Stimulated activated naive B cell treated with anti-CD40 and anti-IgM and Interleukin-4, amounts not matched to agents 10 μg/mL and 1 μg/mL and 100 μg/mL, for 72 hours (primary cell): ENCODE data around the gene ASB13.
A peak's percentile ranks its signal among the peaks of the same experiment; 100 is the strongest.

Source experiments
- ATAC-seq, 2 donors: fragments of 150-1000 bp; cut with Tn5 transposase; replicated peaks; 2 replicates each; pipeline ENCODE4 v1.10.0; 2021; ENCODE audit warnings: moderate library complexity in 1 of 2
- DNase-seq: peaks from one replicate; pipeline ENCODE4 v3.0.0; 2021
- H3K27ac Mint-ChIP-seq: one replicate; pipeline ENCODE4 v1.8.0; 2022; ENCODE audit warnings: mild to moderate bottlenecking, mixed read lengths
- H3K27me3 Mint-ChIP-seq, 2 donors: one replicate each; pipeline ENCODE4 v1.8.0; 2022; ENCODE audit warnings: mixed read lengths in 2 of 2
- H3K36me3 Mint-ChIP-seq, 2 donors: one replicate each; pipeline ENCODE4 v1.8.0; 2022; ENCODE audit warnings: mixed read lengths in 2 of 2, mild to moderate bottlenecking in 1 of 2
- H3K4me1 Mint-ChIP-seq, 2 donors: one replicate each; pipeline ENCODE4 v1.8.0; 2022; ENCODE audit warnings: mixed read lengths in 2 of 2, mild to moderate bottlenecking in 1 of 2
- H3K4me3 Mint-ChIP-seq, 2 donors: one replicate each; pipeline ENCODE4 v1.8.0; 2022; ENCODE audit warnings: mild to moderate bottlenecking in 2 of 2, mixed read lengths in 2 of 2, moderate library complexity in 1 of 2
- H3K9me3 Mint-ChIP-seq, 2 donors: one replicate each; pipeline ENCODE4 v1.8.0; 2022; ENCODE audit warnings: mixed read lengths in 2 of 2, mild to moderate bottlenecking in 1 of 2

Gene ASB13

DNA sequence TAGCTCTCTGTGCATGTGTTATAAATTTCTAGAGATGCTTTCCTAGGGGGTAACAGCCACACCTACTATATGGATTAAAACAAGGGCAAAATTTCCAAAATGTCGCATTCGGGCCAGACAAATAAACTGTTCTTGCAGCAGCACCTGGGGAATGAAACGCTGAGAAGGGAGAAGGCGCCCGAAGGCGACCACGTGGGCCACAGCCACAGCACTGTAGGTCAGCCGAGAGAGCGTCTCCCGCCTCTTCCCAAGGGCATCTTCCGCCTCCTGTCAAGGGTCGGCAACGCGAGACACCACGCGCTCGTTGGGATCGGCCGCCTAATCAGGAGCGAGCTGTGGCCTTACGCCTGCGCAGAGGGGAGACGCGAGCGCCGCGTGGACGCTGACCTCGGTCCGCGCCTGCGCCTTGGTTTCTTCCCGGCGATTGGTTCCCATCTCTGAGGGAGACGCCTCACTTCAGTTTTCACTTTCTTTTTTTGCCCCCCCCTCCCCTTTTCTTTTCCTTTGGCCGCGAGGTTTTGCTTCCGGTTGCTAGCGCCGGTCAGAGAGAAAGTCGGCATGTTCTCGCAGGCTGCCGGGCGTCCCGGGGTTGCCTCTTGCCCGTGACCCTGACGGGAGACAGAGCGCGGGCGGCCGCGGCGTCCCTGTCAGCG is 18.0 kb upstream of the ASB13 start, which contains the start of gene TASOR2:
Gene TASOR2, plus strand, starts transcription at position 521 of the 653 bp plus-strand sequence. CDS start 35,805 bp downstream, outside the sequence.
- peaks cover 15 to 26% of the 10 kb centered on the region in 2 donors for H3K4me1 Mint-ChIP-seq
- H3K27me3 Mint-ChIP-seq: no peaks in the 10 kb centered on the region
- peaks cover 0 to 11% of the 10 kb centered on the region in 2 donors for H3K36me3 Mint-ChIP-seq
- peak within 1 kb of the TSS; percentile 86 to 96 for H3K4me3 Mint-ChIP-seq
- H3K9me3 Mint-ChIP-seq: no peaks in the 10 kb centered on the region
- ATAC-seq (peak; percentile 76 to 82), DNase-seq (peak; percentile 97)
- peak within 1 kb of the TSS; percentile 100 for H3K27ac Mint-ChIP-seq

DNA sequence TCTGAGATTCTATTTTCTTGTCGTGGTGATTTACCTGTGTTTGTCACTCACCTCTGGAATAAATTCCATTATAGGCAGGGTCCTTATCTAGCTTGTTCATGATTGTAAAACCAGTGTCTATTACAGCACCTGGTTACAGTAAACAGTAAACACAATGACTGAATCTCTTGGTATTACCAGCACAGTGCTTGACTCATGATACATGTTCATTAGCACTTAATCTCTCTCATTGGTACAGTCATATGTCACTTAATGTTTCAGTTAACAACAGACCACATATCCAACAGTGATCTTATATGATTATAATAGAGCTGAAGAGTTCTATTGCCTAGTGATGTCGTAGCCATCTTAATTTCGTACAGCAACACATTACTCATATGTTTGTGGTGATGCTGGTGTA is 16.7 kb upstream of the ASB13 start:
- Mint-ChIP-seq H3K27ac (peak overlapping the region; percentile 31), H3K27me3 (peaks cover 0 to 3% of the 10 kb centered on the region in 2 donors), H3K4me3 (no peak overlapping the region), H3K4me1 (peaks cover 9 to 16% of the 10 kb centered on the region in 2 donors), H3K36me3 (peaks cover 0 to 7% of the 10 kb centered on the region in 2 donors), H3K9me3 (no peaks in the 10 kb centered on the region)
- DNase-seq (no peak), ATAC-seq (no peak)

DNA sequence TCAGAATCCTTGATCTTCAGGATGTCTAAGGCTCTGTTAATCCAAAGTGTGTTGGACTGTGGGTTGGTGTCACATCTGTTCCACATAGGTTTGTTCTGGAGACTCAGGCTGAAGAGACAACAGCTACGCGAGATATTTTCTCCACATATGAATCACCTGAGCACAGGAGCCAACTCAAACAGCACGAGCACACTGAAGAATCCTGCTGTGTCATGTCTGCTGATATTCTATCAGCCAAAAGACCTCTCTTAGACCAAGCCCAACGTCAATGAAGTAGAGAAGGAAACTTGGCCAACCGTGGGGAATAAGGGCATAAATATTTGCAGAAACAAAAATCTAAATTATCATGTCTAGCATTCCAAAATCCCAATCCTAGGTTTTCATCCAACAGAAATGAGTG is 15.5 kb upstream of the ASB13 start:
- DNase-seq: no peak
- Mint-ChIP-seq H3K36me3 (peaks cover 0 to 7% of the 10 kb centered on the region in 2 donors), H3K9me3 (no peaks in the 10 kb centered on the region), H3K27ac (no peak overlapping the region), H3K4me3 (no peak overlapping the region), H3K27me3 (peaks cover 0 to 5% of the 10 kb centered on the region in 2 donors), H3K4me1 (peaks cover 7 to 8% of the 10 kb centered on the region in 2 donors)
- no peak for ATAC-seq

DNA sequence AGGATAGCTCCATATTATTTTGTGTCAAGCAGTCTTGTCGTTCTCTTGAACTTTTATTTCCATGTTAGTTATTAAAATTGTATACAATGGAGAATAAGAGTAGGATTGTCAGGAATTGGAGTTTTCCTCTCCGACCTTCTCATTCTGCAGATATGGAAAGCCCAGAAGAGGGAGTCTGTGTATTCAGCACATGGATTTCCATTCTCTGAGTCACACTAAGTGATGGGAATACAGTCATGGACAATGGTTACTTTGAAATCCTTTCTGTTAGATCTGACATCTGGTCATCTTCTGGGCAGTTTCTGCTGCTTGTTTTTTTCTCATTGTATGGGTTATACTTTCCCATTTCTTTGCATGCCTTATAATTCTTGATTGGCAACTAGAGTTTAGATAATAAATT is 13.2 kb upstream of the ASB13 start:
- H3K4me1 Mint-ChIP-seq: peaks cover 6 to 7% of the 10 kb centered on the region in 2 donors
- no peak for DNase-seq

DNA sequence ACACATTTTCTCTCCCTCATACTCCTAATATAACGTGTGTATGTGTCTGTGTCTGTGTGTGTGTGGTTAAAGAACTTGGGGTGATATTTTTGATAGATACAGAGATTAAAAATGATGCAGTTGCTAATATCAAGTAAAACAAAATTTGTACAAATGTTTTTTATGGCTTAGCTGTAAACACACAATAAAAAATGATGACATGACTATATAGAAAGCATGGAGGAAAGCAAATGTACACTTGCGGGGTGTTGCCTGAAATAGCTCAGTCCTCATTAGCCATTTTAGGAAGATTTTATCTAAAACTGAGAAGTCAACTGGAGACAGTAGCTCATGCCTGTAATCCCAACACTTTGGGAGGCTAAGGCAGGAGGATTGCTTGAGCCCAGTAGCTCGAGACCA is 12.6 kb upstream of the ASB13 start:
- Mint-ChIP-seq H3K36me3 (peaks cover 0 to 3% of the 10 kb centered on the region in 2 donors), H3K27ac (no peak overlapping the region), H3K9me3 (no peaks in the 10 kb centered on the region), H3K4me3 (no peak overlapping the region), H3K27me3 (peaks cover 8 to 9% of the 10 kb centered on the region in 2 donors), H3K4me1 (peaks cover 1 to 2% of the 10 kb centered on the region in 2 donors)
- DNase-seq (no peak), ATAC-seq (no peak)

More for the DNA sequence above, 13.2 kb upstream of the ASB13 start:
- H3K27me3 Mint-ChIP-seq: peaks cover 3 to 9% of the 10 kb centered on the region in 2 donors
- H3K4me3 Mint-ChIP-seq: no peak overlapping the region
- no peak overlapping the region for H3K27ac Mint-ChIP-seq
- peaks cover 0 to under 1% of the 10 kb centered on the region in 2 donors for H3K36me3 Mint-ChIP-seq
- no peaks in the 10 kb centered on the region for H3K9me3 Mint-ChIP-seq
- ATAC-seq: no peak

DNA sequence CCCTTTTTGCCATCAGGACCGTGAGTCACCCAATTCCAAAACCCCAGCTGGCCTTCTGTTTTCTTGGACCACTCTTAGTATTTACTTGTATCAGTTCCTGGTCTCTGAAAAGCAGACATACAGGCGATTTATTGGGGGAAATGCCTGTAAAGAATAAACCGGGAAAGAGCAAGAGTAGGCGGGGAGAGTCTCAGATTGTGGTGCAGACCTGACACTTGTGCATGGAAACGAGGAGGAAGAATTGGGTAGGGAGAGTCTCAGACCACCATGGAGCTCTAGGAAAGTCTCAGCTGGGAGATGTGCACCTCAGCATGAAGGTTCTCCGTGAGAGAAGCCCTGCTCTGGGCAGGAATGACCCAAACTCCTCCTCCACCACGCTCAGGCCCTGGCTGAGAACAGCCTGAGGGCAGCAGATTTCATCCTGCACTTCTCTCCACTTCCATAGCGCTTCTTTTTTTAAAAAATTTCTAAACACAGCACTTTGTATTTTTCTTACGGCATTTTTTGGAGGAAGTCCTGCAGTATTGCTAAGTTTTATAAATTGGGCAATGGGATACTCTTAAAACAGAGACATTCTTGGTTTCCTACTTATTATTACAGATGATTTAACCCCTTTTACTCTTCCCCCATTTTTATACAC is 12.1 kb upstream of the ASB13 start:
- ATAC-seq: no peak
- H3K27ac Mint-ChIP-seq: no peak overlapping the region
- DNase-seq: no peak
- peaks cover 0 to under 1% of the 10 kb centered on the region in 2 donors for H3K9me3 Mint-ChIP-seq
- H3K4me3 Mint-ChIP-seq: no peak overlapping the region
- peaks cover 9 to 12% of the 10 kb centered on the region in 2 donors for H3K27me3 Mint-ChIP-seq
- H3K36me3 Mint-ChIP-seq: peaks cover 0 to 4% of the 10 kb centered on the region in 2 donors
- peaks cover 0 to 2% of the 10 kb centered on the region in 2 donors for H3K4me1 Mint-ChIP-seq

DNA sequence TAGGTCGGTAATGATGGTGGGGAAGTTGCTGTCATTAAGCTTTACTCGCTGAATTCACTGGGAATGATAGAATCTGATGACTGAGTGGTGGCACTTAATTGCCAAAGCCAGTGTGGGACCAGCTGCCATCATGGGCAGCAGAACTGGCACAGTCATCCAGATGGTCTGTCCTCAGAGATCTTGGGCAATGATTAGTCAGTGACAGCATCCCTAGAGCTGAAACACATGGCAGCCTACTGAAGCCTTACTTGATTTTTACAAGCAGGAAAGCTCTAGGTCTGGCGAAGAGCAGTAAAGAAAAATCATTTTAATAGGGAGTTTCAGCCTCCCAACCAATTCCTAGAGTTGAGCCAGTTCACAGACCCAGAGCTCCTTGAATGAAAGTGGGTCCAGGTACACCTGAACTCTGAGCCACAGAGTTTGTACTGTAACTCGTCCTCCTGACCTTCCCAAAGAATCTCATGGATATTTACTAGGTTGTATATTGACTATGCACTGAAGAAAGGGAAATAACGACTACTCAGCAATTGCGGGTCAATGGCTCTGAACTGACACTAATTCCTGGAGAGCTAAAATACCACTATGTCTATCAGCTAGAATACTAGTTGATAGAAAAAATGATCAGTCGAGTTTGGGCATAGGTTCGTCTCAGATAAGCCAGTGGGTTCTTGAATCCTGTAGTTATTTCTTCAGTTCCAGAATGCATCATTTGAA is 4.4 kb upstream of the ASB13 start:
- no peak for ATAC-seq

DNA sequence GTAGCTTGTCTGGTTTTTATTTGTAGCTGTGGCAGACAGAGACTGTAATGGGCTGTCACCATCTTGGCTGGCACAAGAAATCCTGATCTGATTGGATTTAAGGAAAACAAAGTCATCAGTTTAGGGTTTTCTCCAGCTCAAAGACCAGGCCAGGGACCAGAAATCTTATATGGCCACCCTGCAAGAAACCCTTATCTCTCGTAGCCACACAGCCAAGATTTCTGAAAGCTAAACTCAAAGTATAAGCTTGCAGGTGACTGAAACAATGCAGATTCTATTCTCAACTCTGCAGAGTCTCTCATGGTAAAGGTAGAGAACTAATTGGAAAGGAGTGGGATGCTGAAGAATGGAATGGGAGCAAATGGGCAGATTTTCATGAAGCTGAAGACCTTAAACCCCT is 3.2 kb upstream of the ASB13 start:
- Mint-ChIP-seq H3K36me3 (peaks cover 0 to 7% of the 10 kb centered on the region in 2 donors), H3K4me3 (no peak overlapping the region), H3K27me3 (peaks cover 0 to 9% of the 10 kb centered on the region in 2 donors), H3K9me3 (peaks cover 0 to 4% of the 10 kb centered on the region in 2 donors), H3K4me1 (peaks cover 10 to 13% of the 10 kb centered on the region in 2 donors), H3K27ac (no peak overlapping the region)
- DNase-seq: no peak
- ATAC-seq: no peak

More for the DNA sequence above, 4.4 kb upstream of the ASB13 start:
- H3K4me3 Mint-ChIP-seq: no peak overlapping the region
- H3K36me3 Mint-ChIP-seq: peaks cover 0 to 7% of the 10 kb centered on the region in 2 donors
- peaks cover 6 to 8% of the 10 kb centered on the region in 2 donors for H3K4me1 Mint-ChIP-seq
- no peak overlapping the region for H3K27ac Mint-ChIP-seq
- H3K27me3 Mint-ChIP-seq: peaks cover 0 to 12% of the 10 kb centered on the region in 2 donors
- peaks cover 0 to 4% of the 10 kb centered on the region in 2 donors for H3K9me3 Mint-ChIP-seq
- DNase-seq: no peak

DNA sequence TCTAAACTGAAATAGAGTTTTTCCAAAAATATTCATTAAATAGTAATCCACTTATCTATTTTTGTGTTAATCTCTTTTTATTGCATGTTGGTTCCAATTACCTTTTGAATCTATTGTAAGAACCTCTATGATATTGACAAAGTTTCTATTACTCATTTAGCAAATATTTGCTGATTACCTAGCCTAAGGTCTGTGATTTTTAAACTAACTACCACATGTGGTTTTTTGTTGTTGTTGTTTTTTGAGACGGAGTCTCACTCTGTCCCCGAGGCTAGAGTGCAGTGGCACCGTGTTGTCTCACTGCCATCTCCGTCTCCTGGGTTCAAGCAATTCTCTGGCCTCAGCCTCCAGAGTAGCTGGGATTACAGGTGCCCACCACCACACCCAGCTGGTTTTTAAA is 2.0 kb upstream of the ASB13 start:
- Mint-ChIP-seq H3K4me1 (peaks cover 13 to 23% of the 10 kb centered on the region in 2 donors), H3K4me3 (no peak overlapping the region), H3K36me3 (peaks cover 0 to 6% of the 10 kb centered on the region in 2 donors), H3K27me3 (no peaks in the 10 kb centered on the region), H3K27ac (peak overlapping the region; percentile 25), H3K9me3 (peaks cover 0 to 2% of the 10 kb centered on the region in 2 donors)
- ATAC-seq: no peak
- no peak for DNase-seq

DNA sequence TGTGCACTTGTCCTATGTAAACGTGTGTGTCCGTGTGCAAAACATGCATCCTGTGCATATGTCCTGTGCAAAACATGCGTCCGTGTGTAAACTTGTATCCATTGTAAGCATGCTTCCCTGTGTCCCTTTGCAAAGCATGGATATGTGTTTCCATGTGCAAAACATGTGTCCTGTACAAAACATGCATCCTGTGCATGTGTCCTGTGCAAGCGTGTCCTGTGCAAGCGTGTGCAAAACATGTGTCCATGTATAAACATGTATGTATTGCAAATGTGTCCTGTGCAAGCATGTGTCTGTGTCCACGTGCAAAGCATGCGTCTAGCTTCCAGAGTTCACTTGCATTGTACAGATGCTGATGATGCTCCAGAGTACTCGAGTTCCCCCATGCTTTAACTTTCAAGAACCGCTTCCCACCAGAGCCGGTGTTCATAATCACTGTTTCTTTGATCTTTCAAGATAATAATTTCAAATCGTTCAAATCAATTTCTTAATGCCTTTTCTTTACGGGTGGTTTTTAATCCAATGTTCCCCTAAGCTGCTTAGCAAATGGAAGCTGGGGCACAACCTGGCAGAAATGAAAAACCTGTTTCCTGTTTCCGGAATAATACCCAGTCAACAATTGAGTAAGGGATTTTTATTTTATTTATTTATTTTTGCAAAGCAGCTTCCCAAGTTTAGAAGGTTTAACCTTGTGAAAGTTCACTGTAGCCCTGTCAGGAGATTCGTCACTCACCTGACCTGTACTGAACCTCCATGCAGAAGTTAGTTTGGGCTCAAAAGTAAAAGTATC is 641 bp upstream of the ASB13 start:
- peaks cover 15 to 30% of the 10 kb centered on the region in 2 donors for H3K4me1 Mint-ChIP-seq
- H3K27ac Mint-ChIP-seq: peak overlapping the region; percentile 59
- no peak for ATAC-seq
- H3K4me3 Mint-ChIP-seq: peak overlapping the region; percentile 88 to 93
- H3K9me3 Mint-ChIP-seq: no peaks in the 10 kb centered on the region
- no peaks in the 10 kb centered on the region for H3K27me3 Mint-ChIP-seq
- no peak for DNase-seq
- H3K36me3 Mint-ChIP-seq: peaks cover 0 to 4% of the 10 kb centered on the region in 2 donors

DNA sequence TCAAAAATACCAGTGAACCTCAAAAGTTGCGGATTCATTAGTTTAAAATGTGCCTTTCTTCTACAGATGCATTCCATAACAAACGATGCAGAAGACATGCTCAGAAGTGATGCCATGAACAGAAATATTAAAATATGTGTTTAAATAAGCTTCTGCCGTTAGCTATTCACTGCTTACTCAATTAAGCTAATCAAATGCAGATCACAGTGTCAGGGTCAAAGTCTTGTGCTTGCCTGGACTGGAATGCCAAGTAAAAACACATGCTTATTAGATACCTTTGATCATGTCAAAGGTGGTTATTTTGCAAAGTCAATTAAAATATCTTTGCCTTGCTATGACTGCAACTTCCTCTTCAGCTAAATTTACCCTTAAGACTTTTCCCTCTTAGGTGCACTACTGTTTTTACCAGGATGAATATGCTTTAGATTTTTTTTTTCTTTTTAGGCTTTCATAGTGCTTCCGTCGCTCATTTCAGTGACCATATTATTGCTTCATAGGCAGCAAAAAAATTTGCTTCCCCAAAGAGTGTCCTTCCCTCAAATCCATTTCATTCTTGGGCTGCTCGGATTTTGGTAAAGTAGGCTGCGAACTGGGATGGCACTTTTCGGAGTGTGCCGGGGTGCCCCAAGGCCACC is 905 bp downstream of the ASB13 start:
- Mint-ChIP-seq H3K27me3 (no peaks in the 10 kb centered on the region), H3K27ac (peak overlapping the region; percentile 59), H3K4me1 (peaks cover 17 to 37% of the 10 kb centered on the region in 2 donors), H3K4me3 (peak overlapping the region; percentile 88 to 93), H3K36me3 (peaks cover 0 to 4% of the 10 kb centered on the region in 2 donors), H3K9me3 (no peaks in the 10 kb centered on the region)
- DNase-seq (no peak), ATAC-seq (peak; percentile 41 to 58)

DNA sequence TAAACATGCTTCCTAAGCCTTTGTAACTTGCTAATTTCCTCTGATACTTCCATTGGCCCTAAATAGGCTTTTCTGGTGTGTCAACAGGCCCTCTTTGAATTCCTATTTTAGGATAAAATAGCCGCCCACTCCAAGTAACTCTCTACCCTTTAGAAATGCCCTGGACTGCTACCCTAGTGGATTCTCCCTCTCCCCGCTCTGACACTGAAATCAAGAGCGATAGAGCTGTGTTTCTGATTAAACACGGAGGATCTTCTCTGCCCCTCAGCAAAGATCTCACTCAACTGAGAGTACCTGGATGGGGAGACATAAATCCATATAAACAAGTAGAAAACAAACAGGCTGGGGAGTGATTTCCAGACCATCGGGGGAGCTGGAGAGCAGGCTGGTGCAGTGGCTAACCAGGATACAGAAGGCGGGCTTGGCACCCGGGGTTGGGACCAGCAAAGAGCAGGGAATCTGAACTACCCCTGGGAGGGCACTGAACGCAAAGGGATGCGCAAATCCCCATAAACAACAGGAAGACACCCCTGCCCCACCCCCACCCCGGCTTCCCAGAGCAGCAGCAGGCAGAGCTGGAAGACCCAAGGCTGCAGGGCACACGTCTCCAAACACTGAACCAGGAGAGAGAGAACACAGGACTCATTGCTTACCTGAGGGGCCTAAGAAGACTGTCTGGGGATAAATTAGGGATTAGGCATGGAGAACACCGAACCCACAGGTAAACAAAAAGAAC is 2.5 kb downstream of the ASB13 start:
- ATAC-seq (no peak), DNase-seq (no peak)
- peaks cover 32 to 51% of the 10 kb centered on the region in 2 donors for H3K4me1 Mint-ChIP-seq
- no peaks in the 10 kb centered on the region for H3K27me3 Mint-ChIP-seq
- H3K4me3 Mint-ChIP-seq: no peak overlapping the region
- H3K9me3 Mint-ChIP-seq: no peaks in the 10 kb centered on the region
- no peak overlapping the region for H3K27ac Mint-ChIP-seq
- H3K36me3 Mint-ChIP-seq: peaks cover 0 to 4% of the 10 kb centered on the region in 2 donors
